ENCODE data around the gene PTBP3. TPM values are rescaled to one million over a fixed set of nuclear protein-coding genes. Genes with fewer than 3 reads are reported as not detected.

PTBP3 gene
- total RNA-seq, 1 donor from 2014 or later = 41.6 TPM

DNA sequence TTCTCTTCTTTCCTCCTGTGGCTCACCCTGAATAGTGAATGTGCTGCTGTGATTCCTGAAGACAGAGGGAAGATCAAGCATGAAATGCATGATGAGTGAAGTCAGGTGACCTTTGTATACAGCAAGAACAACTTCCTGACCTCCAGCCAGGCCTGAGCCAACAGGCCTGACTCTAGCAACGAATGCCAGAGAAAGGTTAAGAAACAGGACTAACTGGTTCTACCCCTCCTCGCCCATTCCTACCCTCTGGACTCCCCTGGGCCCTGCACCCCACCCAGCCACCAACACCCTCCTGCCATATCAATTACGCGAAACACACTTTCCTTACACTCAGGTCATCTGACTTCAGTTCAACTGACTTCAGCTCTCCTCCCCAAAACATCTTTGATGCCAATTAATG, 163.2 kb downstream of the PTBP3 start:
- DNase-seq (ENCODE audit: low read depth in 2 of 2) = no peak

- no peak for DNase-seq (ENCODE audit: low read depth in 2 of 2)
Measured at GRCh38 chr9:112169368-112169767, 164.1 kb downstream of the PTBP3 start.

- DNase-seq (ENCODE audit: low read depth in 2 of 2) = no peak
Measured at GRCh38 chr9:112168197-112168596, 165.2 kb downstream of the PTBP3 start.

Other genes with a start within 250 kb of the PTBP3 start
- 35.4 and 35.9 TPM in 2 replicates for gene SUSD1, start 158.3 kb downstream of the PTBP3 start, total RNA-seq
- gene HSDL2, start 46.5 kb upstream of the PTBP3 start, total RNA-seq = 17.3 and 21.6 TPM in 2 replicates
- gene KIAA1958, start 153.2 kb upstream of the PTBP3 start, total RNA-seq = 1.0 and 2.4 TPM in 2 replicates

Measured in dermis microvascular lymphatic vessel endothelial cell (primary cell).